Loucy (cell line): ENCODE data around the gene SYCP2.

Source experiments
- CTCF ChIP-seq: fragments of 200-600 bp; sonication (generic); conservative IDR thresholded peaks from 2 replicates; pipeline ENCODE4 v1.5.1; 2014; ENCODE audit warnings: mild to moderate bottlenecking, antibody characterized with exemption, low read length
- EZH2phosphoT487 ChIP-seq: fragments of 200-600 bp; IDR thresholded peaks from 2 replicates; pipeline ENCODE4 v1.6.1; 2018; ENCODE audit warnings: antibody characterized with exemption, mild to moderate bottlenecking, moderate library complexity, borderline replicate concordance

GRCh38 chr20:59825944-59826759 is 107.3 kb downstream of the SYCP2 start:
- TF ChIP-seq CTCF, result no peak
- TF ChIP-seq EZH2phosphoT487, result no peak
